HG03469 (cell line): ENCODE measurements around the gene GNL3L.
A peak's percentile ranks its signal among the peaks of the same experiment; 100 is the strongest.
"Not testable (repeated sequence)": the region's sequence is repeated elsewhere in the genome, so short reads cannot be mapped to it uniquely, and the experiment has no call there.

ENCODE experiments used
- ATAC-seq: cut with Tn5 transposase; IDR thresholded peaks from one replicate; pipeline ENCODE4 v1.9.1; 2021; ENCODE audit warnings: mild to moderate bottlenecking, moderate library complexity, moderate number of reproducible peaks; ENCODE audit not compliant: unreplicated experiment

GNL3L gene

DNA sequence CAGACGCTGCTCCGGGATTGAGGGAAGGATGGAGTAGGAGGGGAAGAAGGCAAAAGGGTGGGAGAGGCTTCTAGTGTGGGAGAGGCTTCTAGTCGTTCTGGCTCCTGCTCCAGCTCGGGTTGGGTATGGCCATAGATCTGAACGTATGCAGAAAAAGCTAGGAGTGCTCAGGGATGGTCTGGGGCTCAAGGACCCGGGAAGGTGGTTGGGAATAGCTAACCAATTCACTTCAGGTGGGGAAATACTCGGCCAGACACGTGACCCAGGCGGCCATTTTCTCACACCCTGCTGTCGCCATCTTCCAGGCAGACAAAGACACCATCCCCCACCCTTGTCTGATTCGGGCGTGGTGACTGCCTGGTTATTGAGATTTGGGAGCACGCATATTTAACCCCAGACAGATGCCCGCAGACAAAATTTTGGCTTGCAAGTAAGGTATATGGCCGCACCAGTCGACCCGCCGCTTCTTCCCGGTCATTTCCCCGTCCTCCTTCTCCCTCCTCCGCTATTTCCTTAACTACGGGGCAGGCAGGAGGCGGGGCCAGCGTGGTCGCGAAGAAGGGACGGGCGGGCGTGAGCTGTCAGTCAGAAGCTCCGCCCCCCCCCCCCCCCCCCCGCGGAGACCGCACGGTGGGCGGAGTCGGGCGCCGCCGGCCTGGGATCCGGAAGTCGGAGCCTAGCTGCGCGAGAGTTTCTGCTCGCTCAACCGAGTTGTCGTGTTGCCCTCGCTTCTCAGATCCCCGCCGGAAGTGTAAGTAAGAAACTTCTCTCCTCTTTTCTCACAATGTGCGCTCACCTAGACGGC, at the start of gene GNL3L:
Gene GNL3L, plus strand, starts transcription at position 668 of the 805 bp plus-strand sequence. CDS start 2,348 bp downstream, outside the sequence.
- peak; percentile 67 for ATAC-seq

DNA sequence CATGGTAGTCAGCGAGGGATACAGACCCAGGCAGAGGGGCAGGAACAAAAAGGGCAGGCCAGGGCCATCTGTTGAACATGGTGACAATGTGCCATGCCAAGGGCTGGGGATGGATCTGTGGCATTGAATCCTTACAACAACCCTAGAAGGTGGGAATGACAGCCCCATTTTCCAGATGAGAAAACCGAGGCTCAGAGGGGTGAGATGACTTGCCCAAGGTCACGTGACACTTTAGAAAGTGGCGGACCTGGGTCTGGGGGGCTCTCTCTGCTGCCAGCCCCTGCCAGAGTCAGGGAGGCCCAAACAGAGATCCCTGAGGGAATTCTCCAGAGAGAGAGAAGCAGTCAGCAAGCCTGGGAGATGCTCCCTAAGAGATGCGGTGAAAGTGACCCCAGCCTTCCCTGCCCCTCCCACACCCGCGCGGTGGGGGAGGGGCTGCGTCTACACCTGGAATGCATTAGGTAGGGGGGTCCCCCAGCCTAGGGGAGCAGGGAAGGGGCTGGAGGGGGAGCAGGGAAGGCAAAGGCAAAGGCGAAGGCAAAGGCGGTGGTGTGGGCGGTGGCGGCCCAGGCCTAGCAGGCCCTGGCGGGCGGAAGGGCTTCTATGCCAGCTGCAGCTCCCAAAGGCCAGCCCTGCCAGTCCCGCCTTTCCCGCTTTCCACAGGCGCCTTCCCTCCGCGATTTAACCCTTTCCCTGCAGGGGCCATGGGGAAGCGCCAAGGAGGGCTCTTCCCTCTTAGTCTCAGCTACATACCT, 47.0 kb upstream of the GNL3L start:
- ATAC-seq: no peak

GRCh38 chrX:54483946-54484345, 46.1 kb upstream of the GNL3L start:
- ATAC-seq: no peak

- ATAC-seq: no peak
Measured at GRCh38 chrX:54484666-54485065, 45.4 kb upstream of the GNL3L start.

DNA sequence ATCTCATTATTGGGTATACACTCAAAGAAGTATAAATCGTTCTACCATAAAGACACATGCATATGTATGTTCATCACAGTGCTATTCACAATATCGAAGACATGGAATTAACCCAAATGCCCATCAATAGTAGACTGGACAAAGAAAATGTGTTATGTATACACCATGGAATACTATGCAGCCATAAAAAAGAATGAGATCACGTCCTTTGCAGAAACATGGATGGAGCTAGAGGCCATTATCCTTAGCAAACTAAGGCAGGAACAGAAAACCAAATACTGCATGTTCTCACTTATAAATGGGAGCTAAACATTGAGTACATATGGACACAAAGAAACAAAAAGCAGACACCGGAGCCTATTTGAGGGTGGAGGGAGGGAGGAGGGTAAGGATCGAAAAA, 40.2 kb upstream of the GNL3L start:
- not testable (repeated sequence) for ATAC-seq

- ATAC-seq: no peak
Measured at GRCh38 chrX:54492340-54492739, 37.7 kb upstream of the GNL3L start.

- ATAC-seq: no peak
Measured at GRCh38 chrX:54494166-54494988, 35.6 kb upstream of the GNL3L start.

GRCh38 chrX:54494989-54495813, 34.8 kb upstream of the GNL3L start:
- no peak for ATAC-seq

GRCh38 chrX:54495814-54496516, 34.1 kb upstream of the GNL3L start, which contains the start of gene FGD1:
TSS of gene FGD1 (minus strand) at chrX:54496234. CDS start at chrX:54495432, 802 bp downstream.
- ATAC-seq: no peak

GRCh38 chrX:54496517-54496852, 33.5 kb upstream of the GNL3L start:
- no peak for ATAC-seq

- ATAC-seq: no peak
Measured at GRCh38 chrX:54496936-54497335, 33.1 kb upstream of the GNL3L start.

GRCh38 chrX:54509400-54509799, 20.6 kb upstream of the GNL3L start:
- ATAC-seq: no peak

GRCh38 chrX:54529151-54529550, 868 bp upstream of the GNL3L start:
- ATAC-seq: no peak

- ATAC-seq: peak; percentile 22
Measured at GRCh38 chrX:54530357-54530900, 410 bp downstream of the GNL3L start.

DNA sequence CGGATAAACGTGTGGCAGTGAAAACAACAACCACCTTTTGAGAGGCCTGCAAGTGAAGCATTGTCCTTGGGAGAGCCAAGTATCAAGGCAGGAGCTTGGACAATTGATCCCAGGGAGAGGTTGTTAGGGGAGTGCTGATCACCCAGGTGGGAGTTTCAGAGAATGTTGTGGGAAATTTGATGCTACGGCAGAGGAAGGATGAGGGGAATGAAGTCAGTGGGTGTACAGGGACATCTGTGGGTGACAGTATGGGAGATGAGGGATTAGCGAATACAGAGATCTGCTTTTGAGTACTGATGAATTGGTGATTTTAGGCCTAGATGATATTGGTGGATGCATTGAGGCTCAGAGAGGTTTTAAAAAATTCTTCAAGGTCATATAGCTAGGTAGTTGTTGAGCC, 4.3 kb downstream of the GNL3L start:
- ATAC-seq: no peak

DNA sequence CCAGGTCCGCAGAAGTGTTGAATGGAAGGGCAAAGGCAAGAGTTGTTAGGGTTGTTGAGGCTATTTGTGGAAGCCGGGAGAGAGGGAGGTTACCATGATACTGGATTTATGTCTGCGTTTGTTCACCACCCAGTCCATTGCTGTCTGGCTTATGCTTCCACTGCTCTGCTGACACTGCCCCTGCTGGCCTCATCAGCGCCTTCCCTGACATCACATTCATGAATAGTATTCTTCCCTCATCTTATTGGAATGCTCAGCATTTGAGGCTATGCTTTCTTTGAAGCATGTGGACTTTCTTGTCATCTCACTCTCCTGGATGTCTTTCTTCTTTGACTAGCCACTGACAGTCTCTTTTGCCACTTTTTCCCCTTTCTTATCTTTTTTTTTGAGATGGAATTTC, 10.3 kb downstream of the GNL3L start:
- no peak for ATAC-seq

- ATAC-seq: not testable (repeated sequence)
Measured at GRCh38 chrX:54542239-54542638, 12.2 kb downstream of the GNL3L start.

GRCh38 chrX:54550821-54551220, 20.8 kb downstream of the GNL3L start:
- ATAC-seq: no peak

- ATAC-seq: no peak
Measured at GRCh38 chrX:54551801-54552200, 21.8 kb downstream of the GNL3L start.
